GM19035 (cell line): ENCODE results near the gene PFKP.
"Not testable (repeated sequence)": the region's sequence is repeated elsewhere in the genome, so short reads cannot be mapped to it uniquely, and the experiment has no call there.

ENCODE experiments used
- ATAC-seq: cut with Tn5 transposase; IDR thresholded peaks from one replicate; pipeline ENCODE4 v1.9.1; 2021; ENCODE audit not compliant: unreplicated experiment

The PFKP gene

DNA sequence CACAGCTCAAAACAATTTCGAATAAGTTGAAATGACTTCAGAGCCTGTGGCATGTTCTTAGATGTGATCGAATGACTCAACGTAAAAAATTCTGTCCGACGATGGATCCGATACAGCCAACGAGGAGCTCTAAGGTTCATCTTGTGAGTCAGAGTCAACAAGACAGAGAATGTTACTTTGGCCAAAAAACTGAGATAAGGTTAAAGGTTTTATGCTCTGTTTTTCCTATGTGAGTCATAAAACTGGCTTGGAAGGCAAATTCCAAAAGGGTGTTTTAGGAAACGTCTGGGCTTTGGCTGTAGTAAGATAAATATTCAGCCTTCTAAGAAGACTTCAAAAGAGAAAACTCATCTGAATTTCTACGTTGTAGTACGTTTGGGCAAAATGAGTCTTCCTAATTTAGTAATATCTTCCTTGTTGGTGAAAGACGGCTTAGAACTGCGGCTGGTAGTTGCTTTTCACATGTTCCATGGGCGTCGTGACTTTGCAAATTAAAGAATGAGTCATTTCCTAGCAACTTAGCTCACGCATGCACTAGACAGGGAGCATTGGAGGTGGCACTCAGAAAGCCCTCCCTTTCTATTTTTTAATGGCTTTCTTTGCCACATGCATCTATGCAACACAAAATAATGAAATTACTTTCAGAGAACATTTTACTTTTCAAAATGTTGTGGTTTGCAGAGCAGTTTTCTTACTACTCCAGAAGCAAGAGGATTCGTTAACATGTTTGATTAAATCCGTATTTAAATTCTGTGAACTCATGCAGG lies 28.2 kb downstream of the PFKP start:
- ATAC-seq, result no peak

DNA sequence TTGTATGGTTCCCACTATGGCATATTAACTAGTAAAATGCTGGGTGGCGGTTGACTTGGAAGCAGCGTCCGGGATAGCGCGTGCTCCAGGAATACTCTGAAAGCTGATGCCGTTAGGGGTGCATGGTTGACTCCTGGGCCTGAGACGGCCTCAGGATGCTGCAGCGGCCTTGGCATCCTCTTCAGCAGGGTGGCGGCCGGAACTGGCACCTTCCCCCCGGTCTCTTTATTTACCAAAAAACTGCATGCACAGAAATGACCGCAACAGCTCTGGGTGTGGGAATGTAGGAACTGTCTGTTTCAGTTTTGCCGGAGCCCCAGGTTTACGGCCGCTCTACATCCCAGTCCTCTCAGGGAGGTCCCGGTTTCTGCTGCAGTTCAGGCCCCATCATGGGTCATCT lies 28.8 kb downstream of the PFKP start:
- no peak for ATAC-seq

DNA sequence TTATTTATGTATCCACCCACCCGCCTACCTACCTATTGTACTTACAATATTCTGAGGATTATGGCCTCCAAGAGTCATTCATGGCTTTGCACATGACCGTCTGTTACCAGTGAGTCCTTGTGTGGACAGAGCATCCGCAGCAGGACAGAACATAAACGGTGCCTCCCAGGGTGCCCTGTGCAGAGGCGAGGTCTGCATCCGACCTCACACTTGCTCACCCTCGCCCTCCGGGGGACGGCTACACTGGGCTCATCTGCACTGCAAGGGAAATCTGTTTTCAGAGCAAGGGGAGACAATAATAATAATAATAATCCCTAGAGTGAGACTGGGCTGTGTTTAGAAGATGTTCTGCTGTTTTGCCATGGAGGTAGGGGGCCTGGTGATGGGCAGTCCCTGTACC lies 29.8 kb downstream of the PFKP start:
- ATAC-seq, result no peak

DNA sequence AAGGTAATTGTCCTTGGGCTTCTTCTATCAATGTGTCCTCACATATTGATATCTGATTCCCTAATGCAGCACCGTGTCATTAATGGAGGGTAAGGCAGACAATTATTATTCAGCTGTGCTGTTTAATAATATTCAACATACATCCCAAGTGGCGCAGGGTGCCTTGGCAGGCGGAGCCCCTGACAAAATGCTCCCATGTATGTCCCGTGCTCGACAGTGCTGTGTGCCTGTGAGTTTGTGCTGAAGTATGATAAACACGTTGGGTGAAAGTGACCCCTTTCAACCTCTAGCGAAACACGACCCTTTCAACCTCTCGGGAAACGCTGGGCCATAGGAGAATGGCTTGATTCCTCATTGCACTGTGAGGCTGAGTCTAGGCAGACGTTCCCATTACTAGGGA lies 31.3 kb downstream of the PFKP start:
- ATAC-seq, result no peak

DNA sequence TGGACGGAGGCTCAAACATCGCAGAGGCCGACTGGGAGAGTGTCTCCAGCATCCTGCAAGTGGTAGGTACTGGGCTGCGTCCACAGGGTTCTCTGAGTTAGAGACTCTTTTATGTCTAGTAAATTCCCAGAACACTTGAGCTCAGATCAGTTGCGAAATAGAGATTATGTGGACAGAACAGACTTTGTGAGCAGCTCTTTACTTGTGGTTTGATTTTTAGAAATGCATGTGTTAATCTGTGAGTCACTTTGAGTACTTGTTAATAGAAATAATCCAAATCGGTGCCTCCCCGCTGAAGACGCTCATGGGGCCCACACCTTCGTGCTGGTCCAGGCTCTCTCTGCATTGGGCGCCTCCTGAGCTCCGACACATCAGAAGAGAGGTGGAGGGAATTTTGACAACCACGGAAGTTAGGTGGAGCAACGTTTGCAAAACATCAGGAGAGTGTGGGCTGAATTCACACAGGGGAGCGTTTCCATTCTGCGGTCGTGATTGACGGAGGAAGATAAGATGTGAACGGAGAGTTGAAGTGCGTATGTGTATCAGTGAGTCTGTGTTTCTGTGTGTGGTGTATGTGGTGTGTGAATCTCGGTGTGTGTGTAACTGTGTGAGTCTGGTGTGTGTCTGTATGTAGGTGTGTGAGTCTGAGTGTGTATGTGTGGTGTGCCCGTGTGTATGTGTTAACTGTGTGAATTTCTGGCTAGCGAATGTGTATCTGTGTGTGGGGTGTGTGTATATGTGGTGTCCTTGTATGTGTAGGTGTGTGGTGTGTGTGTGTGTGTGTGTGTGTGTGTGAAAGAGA lies 32.1 kb downstream of the PFKP start:
- no peak for ATAC-seq

DNA sequence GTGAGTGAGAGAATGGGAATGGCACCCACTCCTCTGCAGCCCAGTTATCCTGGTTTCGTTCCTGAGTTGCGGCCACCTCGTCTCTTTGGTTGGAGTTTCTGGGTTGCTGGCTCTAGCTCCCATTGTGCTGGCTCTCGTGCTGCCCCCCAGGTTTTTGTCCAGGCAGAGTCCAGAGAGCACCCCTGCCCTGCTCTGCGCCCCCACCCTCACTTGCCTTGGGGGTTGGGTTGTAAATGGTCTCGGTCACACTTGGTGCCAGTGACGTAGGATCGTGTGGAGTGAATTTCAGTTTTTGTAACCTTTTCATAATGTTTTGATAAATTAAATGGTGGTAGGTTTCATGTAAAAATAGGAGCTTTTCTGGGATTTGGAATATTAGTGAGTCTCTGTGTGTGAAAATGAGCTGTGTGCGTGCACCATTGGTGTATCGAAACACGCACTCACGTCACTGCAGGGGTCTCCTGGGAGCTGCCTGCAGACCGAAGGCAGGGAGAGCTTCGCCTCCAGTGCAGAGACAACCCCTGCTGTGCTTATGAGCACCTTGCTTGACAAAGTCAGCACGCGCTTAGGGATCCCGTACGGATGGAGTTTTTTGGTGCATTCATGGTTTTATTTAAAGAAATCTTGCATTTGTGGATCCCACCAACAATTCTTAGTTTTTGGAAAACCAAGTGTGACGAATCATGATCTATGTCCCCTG lies 32.9 kb downstream of the PFKP start:
- ATAC-seq, result no peak

DNA sequence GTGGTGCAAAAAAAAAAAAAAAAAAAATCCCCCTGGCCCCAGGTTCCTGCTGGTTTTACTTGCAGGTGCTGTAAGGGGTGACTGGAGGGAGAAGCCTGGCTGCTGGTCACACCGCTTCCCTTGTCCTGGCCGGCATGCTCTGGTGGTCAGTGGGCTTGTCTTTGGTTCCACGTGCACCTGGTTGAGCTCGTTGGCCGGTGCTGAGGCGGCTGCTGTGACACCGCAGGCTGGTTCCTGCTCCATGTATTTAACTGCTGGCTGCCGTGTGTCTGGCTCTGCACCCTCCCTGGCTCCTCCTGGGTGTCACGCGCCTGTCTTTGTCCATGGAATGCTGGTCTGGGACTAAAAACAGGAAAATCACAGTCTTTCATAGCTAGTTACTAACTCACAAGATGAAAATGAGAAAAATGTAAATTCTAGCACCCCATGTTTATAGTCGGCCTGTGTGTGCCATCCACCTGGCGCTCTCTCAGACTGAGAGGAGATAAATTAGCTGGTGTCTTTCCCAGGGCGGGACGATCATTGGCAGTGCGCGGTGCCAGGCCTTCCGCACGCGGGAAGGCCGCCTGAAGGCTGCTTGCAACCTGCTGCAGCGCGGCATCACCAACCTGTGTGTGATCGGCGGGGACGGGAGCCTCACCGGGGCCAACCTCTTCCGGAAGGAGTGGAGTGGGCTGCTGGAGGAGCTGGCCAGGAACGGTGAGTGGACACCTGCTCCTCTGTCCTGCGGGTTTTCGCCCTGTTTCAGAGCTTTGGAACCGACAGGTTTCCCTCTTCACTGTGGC lies 33.7 kb downstream of the PFKP start:
- no peak for ATAC-seq

DNA sequence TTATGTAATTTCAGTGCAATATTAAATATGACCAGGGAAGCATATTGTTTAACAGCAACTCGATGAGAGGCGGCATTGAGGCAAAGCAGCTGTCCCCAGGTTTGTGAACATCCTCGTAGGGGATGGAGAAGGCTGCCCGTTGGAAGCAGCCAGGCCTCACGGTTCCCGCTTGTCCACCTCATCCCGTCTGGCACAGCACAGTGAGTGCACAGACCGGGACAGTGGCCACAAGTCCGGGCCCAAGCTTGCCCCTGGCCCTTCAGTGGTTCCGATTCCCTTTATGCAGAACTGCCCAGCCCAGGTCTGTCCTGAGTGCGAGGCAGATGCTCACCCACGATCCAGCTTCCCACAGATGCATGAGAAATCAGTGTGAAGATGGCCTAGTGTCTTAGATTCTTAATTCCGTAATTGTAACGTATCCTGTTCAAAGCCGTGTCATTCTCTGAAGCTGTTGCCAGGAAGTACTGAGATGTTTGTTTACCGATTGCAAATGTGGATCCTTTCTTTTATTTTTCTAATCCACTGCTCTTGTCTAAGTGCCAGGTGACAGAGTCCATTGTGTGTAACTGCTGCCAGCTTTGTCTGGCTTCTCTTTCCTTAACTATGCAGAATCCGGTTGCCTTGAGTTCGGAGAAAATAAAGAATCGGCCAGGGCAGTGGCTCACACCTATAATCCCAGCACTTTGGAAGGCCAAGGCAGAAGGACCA lies 35.5 kb downstream of the PFKP start:
- no peak for ATAC-seq

DNA sequence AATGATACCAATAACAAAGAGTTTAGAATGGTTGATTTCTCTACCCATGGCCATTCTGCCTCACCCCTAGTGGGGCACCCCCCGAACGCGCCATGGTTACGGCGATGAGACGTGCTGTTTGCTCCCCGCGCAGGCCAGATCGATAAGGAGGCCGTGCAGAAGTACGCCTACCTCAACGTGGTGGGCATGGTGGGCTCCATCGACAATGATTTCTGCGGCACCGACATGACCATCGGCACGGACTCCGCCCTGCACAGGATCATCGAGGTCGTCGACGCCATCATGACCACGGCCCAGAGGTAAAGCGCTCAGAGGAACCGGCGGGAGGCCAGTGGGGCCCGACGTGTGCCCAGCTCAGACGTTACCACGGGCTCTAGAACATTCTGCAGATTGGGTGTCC lies 36.3 kb downstream of the PFKP start:
- ATAC-seq, result no peak

DNA sequence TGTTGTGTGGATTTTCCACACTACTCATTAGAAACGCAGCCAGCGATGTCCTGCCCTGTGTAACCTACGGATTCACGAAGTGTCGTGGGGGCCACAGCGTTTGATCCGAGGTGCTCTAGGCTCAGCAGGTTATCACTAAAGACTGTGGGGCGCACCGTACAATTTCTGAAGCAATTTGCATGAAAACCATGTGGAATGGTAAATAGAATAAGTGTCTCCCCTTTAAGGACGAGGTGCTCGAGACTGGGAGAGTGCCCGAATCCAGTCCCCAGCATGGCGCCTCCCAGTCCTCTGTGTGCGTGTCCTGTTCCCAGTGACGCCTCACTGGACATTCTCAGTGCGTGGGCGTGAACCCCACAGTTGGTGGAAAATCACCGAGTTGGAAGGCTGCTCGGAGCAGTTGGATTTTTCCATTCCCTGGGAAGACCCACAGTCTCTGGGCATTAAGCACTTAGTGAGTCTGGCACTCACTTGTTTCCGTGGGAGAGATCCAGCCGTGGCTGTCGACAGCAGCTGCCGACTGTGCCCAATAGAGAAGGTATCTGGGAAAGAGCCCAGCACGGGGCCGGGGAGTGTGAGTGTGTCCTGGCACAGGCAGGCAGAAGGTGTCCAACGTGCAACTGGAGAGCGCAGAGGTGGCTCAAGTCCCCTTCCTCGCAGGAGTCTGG lies 37.0 kb downstream of the PFKP start:
- ATAC-seq, result no peak

DNA sequence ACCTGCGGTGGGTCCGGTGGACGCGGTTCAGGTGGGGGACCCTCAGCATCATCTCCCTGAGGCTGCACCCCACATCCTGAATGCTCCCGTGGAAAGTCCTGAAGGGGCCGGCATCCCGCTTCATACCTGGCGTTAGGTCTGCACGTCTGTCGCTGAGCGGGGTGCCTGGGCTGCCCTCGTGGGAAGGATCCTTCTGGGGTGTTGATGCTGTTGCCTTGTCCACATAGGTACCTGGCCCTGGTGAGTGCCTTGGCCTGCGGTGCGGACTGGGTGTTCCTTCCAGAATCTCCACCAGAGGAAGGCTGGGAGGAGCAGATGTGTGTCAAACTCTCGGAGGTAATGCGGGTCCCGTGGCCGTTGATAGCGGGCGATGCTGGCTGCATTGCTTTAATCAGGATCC lies 37.8 kb downstream of the PFKP start:
- ATAC-seq, result no peak

DNA sequence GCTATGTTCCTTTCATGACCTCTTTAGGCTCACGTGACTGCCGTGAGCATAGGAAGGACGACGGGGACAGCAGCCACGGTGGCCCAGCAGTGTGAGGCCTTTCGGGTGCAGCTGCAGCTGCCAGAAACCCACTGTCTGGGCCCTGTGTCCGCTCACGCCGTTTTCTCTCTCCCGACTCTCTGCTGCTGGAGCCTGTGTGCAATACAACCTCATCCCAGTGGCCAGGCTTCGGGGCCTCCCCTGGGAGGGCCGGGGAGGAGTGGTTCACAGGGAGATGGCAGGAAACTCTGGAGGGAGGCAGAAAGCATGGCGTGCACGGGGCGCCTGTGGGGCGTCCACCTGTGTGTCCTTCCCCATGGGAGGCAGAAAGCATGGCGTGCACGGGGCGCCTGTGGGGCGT lies 38.6 kb downstream of the PFKP start:
- ATAC-seq, result no peak

DNA sequence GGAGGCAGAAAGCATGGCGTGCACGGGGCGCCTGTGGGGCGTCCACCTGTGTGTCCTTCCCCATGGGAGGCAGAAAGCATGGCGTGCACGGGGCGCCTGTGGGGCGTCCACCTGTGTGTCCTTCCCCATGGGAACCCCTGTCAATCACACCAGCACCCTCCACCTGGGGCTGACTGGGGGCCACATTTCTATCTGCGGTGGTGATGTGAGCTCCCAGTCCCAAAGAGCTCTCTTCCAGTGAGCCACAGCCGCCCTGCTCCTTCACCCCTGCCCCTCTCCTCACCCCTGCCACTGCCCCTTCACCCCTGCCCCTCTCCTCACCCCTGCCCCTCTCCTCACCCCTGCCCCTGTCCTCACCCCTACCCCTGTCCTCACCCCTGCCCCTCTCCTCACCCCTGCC lies 39.0 kb downstream of the PFKP start:
- not testable (repeated sequence) for ATAC-seq

DNA sequence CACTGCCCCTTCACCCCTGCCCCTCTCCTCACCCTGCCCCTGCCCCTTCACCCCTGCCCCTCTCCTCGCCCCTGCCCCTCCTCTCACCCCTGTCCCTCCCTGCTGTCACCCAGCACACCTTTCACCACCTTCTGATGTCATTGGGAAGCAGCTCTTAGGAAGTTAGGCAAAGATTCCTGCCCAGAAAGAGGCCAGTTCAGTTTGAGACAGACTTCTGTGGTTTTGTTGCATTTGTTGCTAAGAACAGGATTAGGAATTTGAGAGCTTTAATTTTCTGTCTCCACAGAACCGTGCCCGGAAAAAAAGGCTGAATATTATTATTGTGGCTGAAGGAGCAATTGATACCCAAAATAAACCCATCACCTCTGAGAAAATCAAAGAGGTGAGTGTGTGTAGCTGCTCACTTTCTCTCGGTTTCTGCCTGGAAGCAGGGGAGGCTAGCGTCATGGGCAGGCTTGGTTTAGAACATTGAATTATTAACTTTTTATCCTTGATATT lies 39.6 kb downstream of the PFKP start:
- no peak for ATAC-seq

DNA sequence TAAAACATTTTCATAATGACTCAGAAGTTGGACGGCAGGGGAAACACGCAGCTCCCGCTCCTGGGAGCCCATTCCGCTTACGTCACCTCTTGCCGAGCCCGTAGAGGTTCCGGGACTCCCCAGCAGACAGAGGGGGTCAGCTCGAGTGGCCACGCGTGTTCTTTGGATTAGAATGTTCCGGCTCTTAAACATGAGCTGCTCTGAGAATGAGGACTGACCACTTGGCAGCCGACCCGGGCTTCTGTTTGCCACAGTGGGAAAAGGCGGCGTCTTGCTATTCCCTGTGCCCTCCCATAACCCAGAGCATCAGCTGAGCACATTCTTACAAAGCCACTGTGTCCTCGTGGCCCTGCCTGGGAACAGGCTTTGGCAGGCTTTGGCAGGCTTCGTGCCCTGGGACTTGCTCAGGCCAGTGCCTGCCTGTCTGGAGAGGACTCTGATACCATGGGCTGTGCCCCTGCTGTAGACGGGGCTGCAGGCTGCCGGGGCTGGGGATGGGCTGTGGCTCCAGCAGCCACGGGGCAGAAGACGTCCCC lies 40.1 kb downstream of the PFKP start:
- ATAC-seq, result no peak

DNA sequence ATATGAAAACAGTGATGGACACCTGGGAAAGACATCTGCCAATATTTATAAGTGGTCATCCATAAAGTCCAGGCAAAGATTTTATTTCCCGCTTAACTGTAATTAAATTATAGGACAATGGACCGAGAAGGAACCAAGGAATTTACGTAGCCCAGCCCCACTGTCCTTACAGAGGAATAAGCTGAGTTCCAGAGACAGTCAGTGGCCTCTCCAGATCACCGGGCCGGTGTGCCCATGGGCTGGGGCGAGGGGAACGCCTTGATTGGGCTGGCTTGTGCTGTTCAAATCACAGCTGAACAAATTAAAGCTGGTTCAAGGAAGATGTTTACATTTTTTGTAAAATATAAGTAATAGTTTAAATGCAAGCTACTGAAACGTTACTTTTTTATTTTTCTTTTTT lies 40.7 kb downstream of the PFKP start:
- ATAC-seq, result no peak

DNA sequence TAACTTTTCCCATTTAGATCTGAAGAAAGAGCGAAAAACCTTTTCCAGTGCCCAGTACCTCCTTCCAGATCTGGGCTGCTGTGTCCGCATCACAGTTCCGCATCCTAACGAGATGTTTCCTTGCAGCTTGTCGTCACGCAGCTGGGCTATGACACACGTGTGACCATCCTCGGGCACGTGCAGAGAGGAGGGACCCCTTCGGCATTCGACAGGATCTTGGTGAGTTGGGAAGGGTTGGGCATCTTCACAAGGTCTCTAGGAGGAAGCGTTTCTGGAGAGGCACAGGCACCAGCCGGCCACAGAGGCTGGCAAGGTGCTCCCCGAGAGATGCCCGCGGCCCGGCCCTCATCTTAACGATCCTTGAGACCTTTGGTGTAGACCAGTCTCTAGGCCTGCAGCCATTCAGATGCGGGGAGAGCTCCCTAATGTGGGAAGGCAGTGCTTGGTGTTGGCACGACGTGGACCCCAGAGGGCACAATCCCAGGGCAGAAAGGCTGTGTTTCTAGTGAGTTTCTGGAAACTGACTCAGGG lies 41.3 kb downstream of the PFKP start:
- ATAC-seq, result no peak

DNA sequence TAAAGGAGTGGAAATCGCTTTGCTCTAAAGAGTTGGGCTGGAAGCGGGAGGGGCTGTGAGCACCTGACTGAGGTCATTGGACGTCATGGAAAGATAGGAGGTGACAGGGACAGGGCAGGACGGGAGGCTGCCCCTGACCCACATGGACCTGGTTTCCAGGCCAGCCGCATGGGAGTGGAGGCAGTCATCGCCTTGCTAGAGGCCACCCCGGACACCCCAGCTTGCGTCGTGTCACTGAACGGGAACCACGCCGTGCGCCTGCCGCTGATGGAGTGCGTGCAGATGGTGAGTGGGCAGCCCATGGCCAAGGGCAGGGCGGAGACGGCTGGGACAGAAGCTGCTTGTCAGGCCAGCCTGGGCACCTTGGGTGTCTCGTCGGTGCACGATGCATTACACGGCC lies 41.8 kb downstream of the PFKP start:
- no peak for ATAC-seq

DNA sequence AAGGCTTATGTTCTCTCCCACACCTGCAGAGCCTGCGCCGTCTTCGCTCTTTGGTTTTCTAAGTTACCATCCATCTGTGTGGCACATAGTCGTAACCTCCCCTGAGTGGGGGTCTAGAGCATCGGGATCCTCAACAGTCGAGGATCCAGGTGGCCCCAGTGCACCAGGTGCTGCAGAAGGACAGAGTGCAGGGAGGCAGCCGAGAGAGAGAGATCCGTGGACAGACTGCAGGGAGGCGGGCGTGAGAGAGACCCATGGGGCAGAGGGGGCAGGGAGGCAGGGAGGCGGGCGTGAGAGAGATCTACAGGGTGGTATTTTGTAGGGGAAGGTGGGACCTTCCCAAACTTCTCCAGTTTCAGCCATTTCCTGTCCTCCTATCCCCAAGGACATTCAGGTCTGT lies 42.3 kb downstream of the PFKP start:
- no peak for ATAC-seq
